HFF-Myc (cell line): ENCODE results near the gene GRIK2.

ENCODE experiments used
- DNase-seq: peaks from one replicate; pipeline ENCODE4 v3.0.0-alpha.2; 2011; ENCODE audit warnings: low read depth; ENCODE audit errors: extremely low read depth
- H3K4me3 ChIP-seq: replicated peaks from 2 replicates; pipeline ENCODE4 v1.5.1; 2011; ENCODE audit warnings: low read depth, mild to moderate bottlenecking, control low read depth, low read length
- TF ChIP-seq, protein P1 (sequence below): IDR thresholded peaks from 2 replicates; pipeline ENCODE4 v1.5.1; 2012; ENCODE audit warnings: mild to moderate bottlenecking, low read depth, low read length, control low read depth; ENCODE audit errors: missing control alignments

Gene GRIK2

DNA sequence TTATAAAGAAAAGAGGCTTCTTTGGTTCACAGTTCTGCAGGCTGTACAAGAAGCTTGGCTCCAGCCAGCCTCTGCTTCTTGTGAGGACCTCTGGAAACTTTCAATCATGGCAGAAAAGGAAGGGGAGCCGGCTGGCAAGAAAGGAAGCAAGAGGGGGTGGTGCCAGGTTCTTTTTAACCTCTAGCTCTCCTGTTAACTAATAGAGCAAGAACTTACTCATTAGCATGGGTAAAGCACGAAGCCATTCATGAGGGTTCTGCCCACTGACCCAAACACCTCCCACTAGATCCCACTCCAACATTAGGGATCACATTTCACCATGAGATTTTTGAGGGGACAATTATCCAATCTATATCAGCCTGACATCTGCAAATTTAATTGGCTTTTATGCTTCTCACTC, 347.1 kb downstream of the GRIK2 start:
- DNase-seq = no peak
- TF ChIP-seq, protein P1, sequence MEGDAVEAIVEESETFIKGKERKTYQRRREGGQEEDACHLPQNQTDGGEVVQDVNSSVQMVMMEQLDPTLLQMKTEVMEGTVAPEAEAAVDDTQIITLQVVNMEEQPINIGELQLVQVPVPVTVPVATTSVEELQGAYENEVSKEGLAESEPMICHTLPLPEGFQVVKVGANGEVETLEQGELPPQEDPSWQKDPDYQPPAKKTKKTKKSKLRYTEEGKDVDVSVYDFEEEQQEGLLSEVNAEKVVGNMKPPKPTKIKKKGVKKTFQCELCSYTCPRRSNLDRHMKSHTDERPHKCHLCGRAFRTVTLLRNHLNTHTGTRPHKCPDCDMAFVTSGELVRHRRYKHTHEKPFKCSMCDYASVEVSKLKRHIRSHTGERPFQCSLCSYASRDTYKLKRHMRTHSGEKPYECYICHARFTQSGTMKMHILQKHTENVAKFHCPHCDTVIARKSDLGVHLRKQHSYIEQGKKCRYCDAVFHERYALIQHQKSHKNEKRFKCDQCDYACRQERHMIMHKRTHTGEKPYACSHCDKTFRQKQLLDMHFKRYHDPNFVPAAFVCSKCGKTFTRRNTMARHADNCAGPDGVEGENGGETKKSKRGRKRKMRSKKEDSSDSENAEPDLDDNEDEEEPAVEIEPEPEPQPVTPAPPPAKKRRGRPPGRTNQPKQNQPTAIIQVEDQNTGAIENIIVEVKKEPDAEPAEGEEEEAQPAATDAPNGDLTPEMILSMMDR = no peak
- no peak overlapping the region for H3K4me3 ChIP-seq

DNA sequence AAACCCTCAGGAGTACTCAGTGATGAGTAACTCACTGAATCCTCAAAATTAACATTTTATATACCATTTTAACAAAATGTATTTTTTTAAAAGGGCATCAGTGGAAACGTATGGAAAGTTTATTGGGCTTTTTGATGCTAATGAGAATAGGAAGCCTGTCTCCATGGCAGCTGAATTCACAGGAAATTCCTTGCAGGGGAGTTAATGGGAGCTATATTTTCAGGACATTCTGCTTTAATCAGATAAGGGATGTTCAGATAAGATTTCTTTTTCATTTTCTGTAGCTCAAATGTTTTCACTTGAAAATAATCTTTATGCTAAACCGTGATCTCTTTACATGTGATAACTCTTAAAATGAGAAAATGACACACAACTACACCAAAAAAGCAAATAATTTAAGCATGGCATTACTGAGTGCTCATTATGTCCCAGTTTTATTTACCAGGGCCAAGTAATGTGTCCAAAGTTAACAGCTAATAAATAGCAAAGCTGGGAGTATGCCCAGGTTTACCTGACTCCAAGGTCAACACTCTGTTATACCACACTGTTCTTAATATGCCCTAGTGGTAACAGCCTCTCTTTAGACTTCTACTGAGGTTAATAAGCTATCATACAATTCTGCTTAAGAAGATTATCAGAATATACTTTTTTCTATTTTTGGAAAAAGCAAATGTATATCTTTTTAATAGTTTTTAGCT, 348.1 kb downstream of the GRIK2 start:
- TF ChIP-seq, protein P1 = no peak
- no peak overlapping the region for H3K4me3 ChIP-seq
- DNase-seq = no peak

DNA sequence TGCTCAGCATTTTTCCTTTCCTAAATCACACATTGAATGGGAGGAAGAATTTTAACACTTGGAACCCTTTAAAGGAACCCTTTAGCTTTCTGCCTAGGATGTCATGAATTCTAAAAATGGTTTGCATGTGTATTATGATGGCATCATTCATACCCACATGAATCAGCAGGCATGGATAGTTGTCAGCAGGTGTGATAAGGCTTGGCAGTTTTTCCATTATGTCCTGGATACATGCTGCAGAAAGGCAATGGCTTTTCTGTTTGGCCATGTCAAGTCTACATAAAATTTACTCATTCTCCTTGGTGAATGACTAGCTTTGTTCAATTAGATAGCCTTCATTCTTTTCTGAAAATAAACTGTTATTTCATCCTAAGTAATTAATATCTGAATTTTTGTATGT, 353.7 kb downstream of the GRIK2 start:
- TF ChIP-seq, protein P1 = no peak
- no peak overlapping the region for H3K4me3 ChIP-seq
- DNase-seq = no peak

DNA sequence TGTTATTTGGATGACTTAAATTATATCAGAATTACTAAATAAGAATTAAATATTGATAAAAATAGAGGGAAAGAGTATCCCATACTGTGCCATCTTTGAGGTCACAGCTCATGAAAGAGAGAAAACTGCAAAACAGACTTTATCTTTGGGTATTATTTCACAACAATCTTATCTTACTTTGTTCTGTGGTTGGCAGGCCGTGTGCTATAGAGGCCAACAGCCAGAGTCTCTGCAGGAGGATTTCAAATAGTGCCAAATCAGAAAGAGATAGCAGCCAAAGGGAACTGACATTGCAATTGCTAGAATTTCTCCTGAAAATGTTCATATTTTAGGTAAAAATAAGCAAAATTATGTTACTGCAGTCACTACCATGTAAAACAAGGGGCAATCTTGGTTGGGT, 354.2 kb downstream of the GRIK2 start:
- no peak for DNase-seq
- H3K4me3 ChIP-seq = no peak overlapping the region
- TF ChIP-seq, protein P1 = no peak

DNA sequence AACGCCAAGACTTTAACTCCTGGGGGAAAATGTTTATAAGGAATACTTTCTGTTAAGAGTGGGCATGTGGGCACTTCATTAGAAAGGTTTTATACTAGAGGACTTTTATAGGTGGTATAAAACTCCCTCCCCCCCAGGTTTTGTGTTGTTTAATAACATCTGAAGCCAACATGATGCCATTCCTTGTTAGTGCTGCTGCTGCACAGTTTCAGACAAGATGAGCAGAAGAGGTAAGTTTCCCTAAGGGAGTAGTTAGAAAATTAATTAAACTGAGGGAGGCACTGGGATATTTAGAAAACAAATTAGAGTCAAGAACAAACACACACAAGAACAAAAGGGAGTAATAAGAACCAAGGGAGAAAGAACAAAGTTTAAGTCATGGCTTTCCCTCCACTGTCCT, 362.4 kb downstream of the GRIK2 start:
- no peak for DNase-seq
- TF ChIP-seq, protein P1 = no peak
- H3K4me3 ChIP-seq = no peak overlapping the region

DNA sequence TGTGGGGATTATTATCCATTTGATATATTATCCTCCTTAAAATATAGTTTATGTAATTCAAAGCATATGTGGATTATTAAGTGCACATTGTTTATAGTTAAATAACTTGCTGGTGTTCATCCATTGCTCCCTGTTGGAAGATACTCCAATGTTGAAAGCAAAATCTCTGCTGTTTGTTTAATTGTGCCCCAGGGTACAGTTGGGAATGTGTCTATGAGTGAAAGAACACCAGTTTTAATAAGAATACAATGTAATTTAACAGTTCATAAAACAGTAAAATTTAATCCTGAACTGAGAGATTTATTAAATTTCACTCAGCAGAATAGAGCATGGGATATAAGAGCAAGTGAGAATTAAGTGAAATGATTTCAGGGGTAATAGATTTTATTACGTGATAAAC, 364.9 kb downstream of the GRIK2 start:
- no peak for DNase-seq
- H3K4me3 ChIP-seq = no peak overlapping the region
- TF ChIP-seq, protein P1 = no peak

DNA sequence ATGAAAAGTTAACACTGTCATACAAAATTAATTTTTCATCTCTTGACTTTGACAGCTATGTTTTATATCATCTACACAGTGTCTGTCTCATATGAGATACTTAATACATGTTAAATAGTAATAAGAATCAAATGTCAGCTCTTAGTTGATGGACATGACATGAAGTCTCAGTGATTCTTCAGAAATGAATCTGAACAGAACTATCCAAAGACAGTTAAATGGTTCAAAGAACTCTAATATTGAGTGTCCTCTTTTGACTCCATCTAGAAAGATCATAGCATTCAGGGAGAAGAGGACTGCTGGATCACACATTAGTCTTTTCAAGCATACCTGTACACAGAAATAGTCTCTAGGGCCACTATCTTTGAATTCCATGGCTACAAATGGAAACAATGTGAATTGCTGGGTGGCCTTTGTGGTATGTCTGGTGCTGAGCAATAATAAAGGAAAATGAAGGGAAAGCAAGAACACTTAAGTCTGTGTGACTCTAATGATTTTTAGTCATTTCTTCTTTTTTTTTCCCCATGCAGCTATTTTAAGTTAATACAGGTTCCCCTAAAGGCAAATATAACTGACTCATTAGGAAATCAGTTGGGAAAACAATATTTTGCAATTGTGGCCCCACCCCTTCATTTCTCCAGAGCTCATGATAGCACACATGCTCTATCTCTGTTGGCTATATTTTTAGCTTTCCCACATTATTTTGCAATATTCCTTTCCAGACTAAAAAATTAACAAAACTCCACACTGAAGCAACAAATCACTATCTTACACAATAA, 367.5 kb downstream of the GRIK2 start:
- peak; percentile 16 for DNase-seq
- no peak overlapping the region for H3K4me3 ChIP-seq
- TF ChIP-seq, protein P1 = no peak
